Limb (tissue), 2 donors: ENCODE data around the gene TTI1.
"Not testable (repeated sequence)": the region's sequence is repeated elsewhere in the genome, so short reads cannot be mapped to it uniquely, and the experiment has no call there.

ENCODE experiments used
- DNase-seq, 2 donors: peaks; one replicate each; pipeline ENCODE4 v3.0.0-alpha.2; 2016; ENCODE audit errors: extremely low spot score in 2 of 2

Gene TTI1

GRCh38 chr20:37969949-37970855 is 63.1 kb downstream of the TTI1 start:
- DNase-seq, result no peak

GRCh38 chr20:37968841-37969401 is 64.3 kb downstream of the TTI1 start:
- no peak for DNase-seq

GRCh38 chr20:37963483-37963882 is 69.8 kb downstream of the TTI1 start:
- DNase-seq, result not testable (repeated sequence)

GRCh38 chr20:37961066-37961465 is 72.2 kb downstream of the TTI1 start:
- DNase-seq, result no peak

- DNase-seq, result no peak
These were observed 74.3 kb downstream of the TTI1 start for GRCh38 chr20:37958856-37959520.

GRCh38 chr20:37956107-37956585 is 77.1 kb downstream of the TTI1 start:
- DNase-seq, result no peak

GRCh38 chr20:37955511-37955910 is 77.7 kb downstream of the TTI1 start:
- no peak for DNase-seq

- no peak for DNase-seq
These were observed 78.6 kb downstream of the TTI1 start for GRCh38 chr20:37954626-37955025.

- no peak for DNase-seq
These were observed 79.1 kb downstream of the TTI1 start for GRCh38 chr20:37954190-37954589.

GRCh38 chr20:37948956-37949355 is 84.3 kb downstream of the TTI1 start:
- no peak for DNase-seq

- DNase-seq, result no peak
These were observed 85.3 kb downstream of the TTI1 start for GRCh38 chr20:37947943-37948342.

- no peak for DNase-seq
These were observed 86.3 kb downstream of the TTI1 start for GRCh38 chr20:37946946-37947345.

- no peak for DNase-seq
These were observed 88.1 kb downstream of the TTI1 start for GRCh38 chr20:37945091-37945547.

GRCh38 chr20:37944456-37944981 is 88.7 kb downstream of the TTI1 start:
- DNase-seq, result no peak

- no peak for DNase-seq
These were observed 89.5 kb downstream of the TTI1 start for GRCh38 chr20:37943501-37944455.

- DNase-seq, result no peak
These were observed 90.2 kb downstream of the TTI1 start for GRCh38 chr20:37943033-37943432.

- no peak for DNase-seq
These were observed 91.3 kb downstream of the TTI1 start for GRCh38 chr20:37941992-37942391.

GRCh38 chr20:37941332-37941731 is 91.9 kb downstream of the TTI1 start:
- no peak for DNase-seq

- no peak for DNase-seq
These were observed 92.4 kb downstream of the TTI1 start for GRCh38 chr20:37940858-37941257.

- DNase-seq, result no peak
These were observed 93.3 kb downstream of the TTI1 start for GRCh38 chr20:37939701-37940560.
